Muscle layer of colon (tissue), 2 donors: ENCODE data around the gene TRIM52.

ENCODE experiments used
- H3K27ac ChIP-seq: one replicate; pipeline ENCODE4 v1.7.0; 2013; ENCODE audit warnings: low read depth, mild to moderate bottlenecking, low read length, moderate library complexity
- H3K27me3 ChIP-seq, 2 donors: one replicate each; pipeline ENCODE4 v1.7.0; 2013; ENCODE audit warnings: low read length in 2 of 2, mild to moderate bottlenecking in 2 of 2; ENCODE audit not compliant: insufficient read depth in 2 of 2, control insufficient read depth in 1 of 2
- H3K36me3 ChIP-seq: one replicate; pipeline ENCODE4 v1.7.0; 2013; ENCODE audit warnings: mild to moderate bottlenecking, low read length; ENCODE audit not compliant: insufficient read depth
- H3K4me1 ChIP-seq: one replicate; pipeline ENCODE4 v1.7.0; 2013; ENCODE audit warnings: mild to moderate bottlenecking, low read length; ENCODE audit not compliant: insufficient read depth
- H3K4me3 ChIP-seq, 2 donors: one replicate each; pipeline ENCODE4 v1.7.0; 2013; ENCODE audit warnings: low read length in 2 of 2, low read depth in 1 of 2, mild to moderate bottlenecking in 1 of 2, moderate library complexity in 1 of 2
- H3K9ac ChIP-seq: one replicate; pipeline ENCODE4 v1.7.0; 2013; ENCODE audit warnings: low read length
- H3K9me3 ChIP-seq: one replicate; pipeline ENCODE4 v1.7.0; 2013; ENCODE audit warnings: mild to moderate bottlenecking, low read length
- donor health status: abdominal sarcoma.
- donor health status: Adenocarcinoma of cecum.

TRIM52 gene

DNA sequence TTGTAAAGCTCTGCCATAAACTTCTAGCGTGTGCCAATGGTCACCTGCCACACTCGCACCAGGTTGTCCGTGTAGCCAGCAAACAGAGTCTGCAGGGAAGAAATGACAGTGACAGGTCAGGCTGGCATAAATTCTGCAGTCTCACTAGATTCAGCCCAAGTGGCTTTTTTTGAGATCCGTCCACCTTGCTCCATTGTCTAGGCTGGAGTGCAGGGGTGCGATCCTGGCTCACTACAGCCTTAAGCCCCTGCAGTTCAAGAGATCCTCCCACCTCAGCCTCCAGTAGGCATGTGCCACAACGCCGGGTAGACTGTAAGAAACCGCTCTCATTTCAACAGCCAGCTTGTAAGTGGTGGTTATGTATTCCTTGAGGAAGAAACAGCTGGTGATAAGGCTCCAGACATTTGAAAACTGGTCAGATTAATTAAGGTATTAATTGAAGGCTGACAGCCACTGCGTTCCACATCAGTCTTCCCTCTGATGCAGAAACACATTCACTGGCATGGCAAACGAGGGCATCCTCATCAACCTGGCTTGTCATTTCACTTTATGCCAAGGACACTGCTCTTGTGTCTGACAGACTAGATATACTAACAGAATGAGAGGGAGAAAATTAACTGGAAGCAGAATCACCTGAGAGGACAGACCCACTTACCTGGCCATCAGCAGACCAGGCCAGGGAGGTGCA is 23.8 kb downstream of the TRIM52 start:
- H3K9ac ChIP-seq: no peak overlapping the region
- peaks cover 86% of the 10 kb centered on the region for H3K36me3 ChIP-seq
- no peaks in the 10 kb centered on the region for H3K27me3 ChIP-seq
- peaks cover 10% of the 10 kb centered on the region for H3K4me1 ChIP-seq
- H3K9me3 ChIP-seq: no peaks in the 10 kb centered on the region
- no peak overlapping the region for H3K27ac ChIP-seq
- no peak overlapping the region for H3K4me3 ChIP-seq

DNA sequence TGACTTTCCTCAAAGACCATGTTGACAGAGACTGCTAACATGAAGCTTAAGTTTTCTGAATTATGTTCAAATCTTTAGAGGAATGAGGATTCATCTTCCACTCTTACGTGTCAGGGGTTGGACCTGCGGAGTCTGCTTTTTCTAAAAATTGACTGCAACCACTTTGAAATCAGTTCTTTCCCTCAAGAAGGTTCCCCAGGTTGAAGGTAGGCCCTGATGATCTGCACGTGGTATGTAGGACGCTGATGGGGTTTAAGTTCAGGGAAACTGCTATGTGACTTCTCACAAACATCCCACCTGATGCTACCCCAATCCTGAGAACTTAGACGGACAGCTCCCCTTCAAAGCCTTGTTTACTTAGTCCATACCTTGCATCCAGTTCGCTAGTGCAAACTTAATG is 24.5 kb downstream of the TRIM52 start:
- Histone ChIP-seq H3K9me3 (no peaks in the 10 kb centered on the region), H3K27ac (no peak overlapping the region), H3K4me1 (peaks cover 4% of the 10 kb centered on the region), H3K9ac (no peak overlapping the region), H3K27me3 (no peaks in the 10 kb centered on the region), H3K36me3 (peaks cover 86% of the 10 kb centered on the region), H3K4me3 (no peak overlapping the region)

DNA sequence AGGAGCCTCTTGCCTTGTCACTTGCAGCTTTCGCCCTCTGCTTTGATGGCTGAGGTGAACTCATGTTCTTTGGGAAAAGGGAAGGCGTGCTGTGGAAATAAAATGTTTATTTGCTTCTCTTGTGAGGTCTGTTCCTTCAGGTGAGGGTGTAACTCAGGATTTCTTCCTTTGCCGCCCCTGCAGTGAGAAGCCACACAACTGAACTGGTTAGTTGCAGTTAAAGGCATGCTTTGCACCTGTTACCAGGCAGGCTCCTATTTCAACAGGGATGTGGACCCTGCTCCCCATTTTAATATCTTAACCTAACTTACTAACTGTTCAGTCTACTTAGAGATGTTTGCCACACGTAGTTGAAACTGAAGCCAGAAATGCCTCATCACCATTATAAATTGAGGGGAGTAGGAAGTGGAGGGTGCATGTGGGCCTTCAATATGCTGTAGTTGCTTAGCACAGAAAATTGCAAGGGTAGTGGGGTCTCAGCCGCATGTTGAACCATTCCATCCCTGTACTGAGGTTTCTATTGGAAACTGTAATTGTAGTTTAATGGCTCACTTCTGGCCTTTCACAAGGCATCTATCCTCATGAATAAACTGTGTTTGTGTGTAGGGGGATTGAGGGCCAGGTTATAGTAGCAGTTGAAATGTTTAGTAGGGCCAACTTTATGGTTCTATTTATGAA is 25.1 kb downstream of the TRIM52 start:
- Histone ChIP-seq H3K4me1 (no peaks in the 10 kb centered on the region), H3K9ac (no peak overlapping the region), H3K27me3 (no peaks in the 10 kb centered on the region), H3K4me3 (no peak overlapping the region), H3K27ac (no peak overlapping the region), H3K9me3 (no peaks in the 10 kb centered on the region), H3K36me3 (peaks cover 86% of the 10 kb centered on the region)

DNA sequence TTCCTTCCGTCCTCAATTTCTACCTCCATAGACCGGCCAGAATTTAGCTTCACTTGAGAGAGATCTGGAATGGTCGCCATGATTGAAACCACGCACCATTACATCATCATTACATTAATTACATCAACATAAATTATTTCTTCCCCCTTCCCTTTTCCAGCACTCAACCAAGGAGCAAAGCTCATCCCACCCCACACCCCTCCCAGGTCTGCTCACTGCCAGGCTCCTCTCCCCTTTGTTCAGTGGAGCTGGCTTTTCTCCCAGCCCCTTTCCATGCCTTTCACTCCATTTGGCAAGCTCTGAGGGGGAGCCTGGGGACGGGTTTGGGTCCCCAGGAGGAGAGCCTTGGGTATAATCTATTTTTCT is 25.6 kb downstream of the TRIM52 start:
- H3K27ac ChIP-seq: no peak overlapping the region
- no peak overlapping the region for H3K9ac ChIP-seq
- H3K4me3 ChIP-seq: no peak overlapping the region
- H3K27me3 ChIP-seq: no peaks in the 10 kb centered on the region
- H3K9me3 ChIP-seq: no peaks in the 10 kb centered on the region
- peaks cover 86% of the 10 kb centered on the region for H3K36me3 ChIP-seq
- H3K4me1 ChIP-seq: no peaks in the 10 kb centered on the region

DNA sequence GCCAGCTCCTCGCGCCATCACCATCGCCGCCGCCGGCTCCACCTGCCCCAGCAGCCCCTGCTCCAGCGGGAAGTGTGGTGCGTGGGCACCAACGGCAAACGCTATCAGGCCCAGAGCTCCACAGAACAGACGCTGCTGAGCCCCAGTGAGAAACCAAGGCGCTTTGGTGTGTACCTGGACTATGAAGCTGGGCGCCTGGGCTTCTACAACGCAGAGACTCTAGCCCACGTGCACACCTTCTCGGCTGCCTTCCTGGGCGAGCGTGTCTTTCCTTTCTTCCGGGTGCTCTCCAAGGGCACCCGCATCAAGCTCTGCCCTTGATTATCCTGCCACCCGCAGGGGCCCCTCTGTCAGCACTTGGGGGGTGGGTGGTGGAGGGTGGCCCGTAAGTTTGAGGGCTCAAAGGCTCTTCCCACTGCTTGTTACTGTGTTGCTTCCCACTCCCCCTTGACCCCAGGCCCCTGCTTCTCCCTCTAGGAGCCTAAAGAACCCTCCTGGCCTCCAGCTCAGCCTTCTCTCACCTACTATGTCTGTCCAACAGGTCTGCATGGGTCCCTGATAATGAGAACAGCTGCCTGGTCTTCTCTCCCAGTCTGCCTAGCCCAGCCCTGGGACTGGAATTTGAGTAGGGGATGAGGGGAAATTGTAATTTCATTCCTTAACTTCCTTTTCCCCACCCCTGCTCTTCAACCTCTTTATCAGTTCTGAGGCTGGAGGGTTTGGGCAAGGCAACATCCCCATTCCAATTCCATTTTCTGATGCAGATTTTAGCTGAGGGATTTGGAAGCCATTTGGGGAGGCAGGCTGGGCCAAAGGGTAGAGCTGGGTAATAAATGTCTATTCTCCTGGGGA is 26.3 kb downstream of the TRIM52 start:
- H3K4me3 ChIP-seq: no peak overlapping the region
- H3K4me1 ChIP-seq: no peaks in the 10 kb centered on the region
- no peak overlapping the region for H3K9ac ChIP-seq
- H3K27me3 ChIP-seq: no peaks in the 10 kb centered on the region
- no peak overlapping the region for H3K27ac ChIP-seq
- peaks cover 85% of the 10 kb centered on the region for H3K36me3 ChIP-seq
- H3K9me3 ChIP-seq: no peaks in the 10 kb centered on the region

DNA sequence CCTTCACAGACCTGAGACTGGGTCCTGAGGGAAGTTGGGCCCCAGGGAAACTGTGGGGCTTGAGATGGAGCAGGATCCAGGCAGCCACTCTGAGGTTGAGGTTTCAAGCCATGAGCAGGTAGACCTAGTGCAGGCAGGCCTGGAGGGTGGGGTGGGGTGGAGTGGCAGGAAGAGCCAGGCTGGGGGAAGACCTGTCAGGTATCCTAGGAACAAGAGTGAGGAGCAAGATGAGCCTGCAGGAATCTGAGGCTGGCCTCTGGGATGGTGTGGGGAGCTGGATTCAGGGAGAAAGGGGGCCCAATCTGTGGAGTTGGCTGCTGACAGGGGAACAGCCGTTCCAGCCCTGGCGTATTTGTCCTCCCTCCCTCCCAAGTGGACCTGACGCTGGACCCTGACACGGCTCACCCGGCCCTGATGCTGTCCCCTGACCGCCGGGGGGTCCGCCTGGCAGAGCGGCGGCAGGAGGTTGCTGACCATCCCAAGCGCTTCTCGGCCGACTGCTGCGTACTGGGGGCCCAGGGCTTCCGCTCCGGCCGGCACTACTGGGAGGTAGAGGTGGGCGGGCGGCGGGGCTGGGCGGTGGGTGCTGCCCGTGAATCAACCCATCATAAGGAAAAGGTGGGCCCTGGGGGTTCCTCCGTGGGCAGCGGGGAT is 27.0 kb downstream of the TRIM52 start:
- no peaks in the 10 kb centered on the region for H3K27me3 ChIP-seq
- peaks cover 77% of the 10 kb centered on the region for H3K36me3 ChIP-seq
- no peak overlapping the region for H3K4me3 ChIP-seq
- H3K9me3 ChIP-seq: no peaks in the 10 kb centered on the region
- no peak overlapping the region for H3K27ac ChIP-seq
- H3K4me1 ChIP-seq: no peaks in the 10 kb centered on the region
- no peak overlapping the region for H3K9ac ChIP-seq

DNA sequence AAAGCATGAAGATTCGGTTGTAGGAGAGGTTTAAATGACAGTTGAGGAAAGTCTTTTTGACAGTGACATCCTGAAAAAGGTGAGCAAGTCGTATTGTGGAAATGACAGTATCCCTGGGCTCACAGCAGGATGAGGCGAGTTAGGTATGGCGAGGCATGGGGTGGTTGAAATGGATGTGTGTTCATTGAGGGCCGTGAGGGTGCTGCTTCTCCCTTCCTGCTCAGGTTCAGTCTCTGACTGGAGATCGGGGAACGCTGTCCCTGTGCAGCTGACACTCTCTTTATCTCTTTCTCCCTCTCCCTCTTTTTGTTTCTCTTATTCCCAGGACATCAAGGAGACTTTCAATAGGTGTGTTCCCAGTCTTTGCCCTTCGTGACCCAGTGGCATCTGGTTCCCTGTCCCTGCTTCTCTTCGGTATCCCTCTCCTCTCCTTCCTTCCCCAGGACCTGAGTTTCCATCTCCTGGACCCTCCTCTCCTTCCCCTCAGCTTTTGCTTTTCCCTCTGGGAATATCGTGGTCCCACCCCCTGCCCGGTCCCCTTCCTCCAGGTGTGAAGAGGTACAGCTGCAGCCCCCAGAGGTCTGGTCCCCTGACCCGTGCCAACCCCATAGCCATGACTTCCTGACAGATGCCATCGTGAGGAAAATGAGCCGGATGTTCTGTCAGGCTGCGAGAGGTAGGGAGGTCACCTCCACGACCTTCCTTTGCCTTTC is 27.7 kb downstream of the TRIM52 start:
- no peak overlapping the region for H3K9ac ChIP-seq

DNA sequence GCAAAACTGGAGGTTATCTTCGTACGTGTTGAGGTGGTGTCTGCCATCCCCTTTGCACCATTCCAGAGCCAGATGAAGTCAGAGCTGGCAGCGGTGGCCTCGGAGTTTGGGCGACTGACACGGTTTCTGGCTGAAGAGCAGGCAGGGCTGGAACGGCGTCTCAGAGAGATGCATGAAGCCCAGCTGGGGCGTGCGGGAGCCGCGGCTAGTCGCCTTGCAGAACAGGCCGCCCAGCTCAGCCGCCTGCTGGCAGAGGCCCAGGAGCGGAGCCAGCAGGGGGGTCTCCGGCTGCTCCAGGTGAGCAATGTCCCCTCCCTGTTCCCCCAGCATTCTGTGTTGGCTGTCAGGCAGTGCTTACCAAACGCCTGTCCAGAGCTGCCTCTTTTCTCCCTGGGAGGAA is 28.4 kb downstream of the TRIM52 start:
- no peak overlapping the region for H3K27ac ChIP-seq
- H3K9me3 ChIP-seq: no peaks in the 10 kb centered on the region
- no peak overlapping the region for H3K4me3 ChIP-seq
- no peaks in the 10 kb centered on the region for H3K27me3 ChIP-seq
- peaks cover 64% of the 10 kb centered on the region for H3K36me3 ChIP-seq
- no peak overlapping the region for H3K9ac ChIP-seq
- no peaks in the 10 kb centered on the region for H3K4me1 ChIP-seq

More for the DNA sequence above, 27.7 kb downstream of the TRIM52 start:
- Histone ChIP-seq H3K27me3 (no peaks in the 10 kb centered on the region), H3K36me3 (peaks cover 70% of the 10 kb centered on the region), H3K4me3 (no peak overlapping the region), H3K9me3 (no peaks in the 10 kb centered on the region), H3K27ac (no peak overlapping the region), H3K4me1 (no peaks in the 10 kb centered on the region)

DNA sequence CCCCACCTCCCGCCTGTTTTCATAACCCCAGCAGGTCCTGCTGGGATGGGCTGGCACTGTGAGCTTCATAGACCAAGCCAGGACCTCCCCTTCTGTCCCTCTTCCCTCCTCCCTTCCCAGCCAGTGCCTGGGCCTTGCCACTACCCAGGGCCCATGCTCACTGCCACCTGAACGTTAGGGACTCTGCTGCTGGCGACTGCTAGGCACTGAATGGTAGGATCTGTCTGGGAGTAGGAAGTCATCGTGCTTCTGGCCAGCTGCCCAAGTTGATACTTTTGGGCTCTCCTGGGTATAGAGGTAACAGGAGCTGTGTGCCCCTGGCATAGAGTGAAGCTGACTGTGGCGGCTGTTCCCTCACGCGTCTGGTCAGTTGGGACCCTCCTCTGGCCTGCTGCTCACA is 29.5 kb downstream of the TRIM52 start:
- peaks cover 52% of the 10 kb centered on the region for H3K36me3 ChIP-seq
- H3K4me1 ChIP-seq: no peaks in the 10 kb centered on the region
- no peaks in the 10 kb centered on the region for H3K9me3 ChIP-seq
- no peaks in the 10 kb centered on the region for H3K27me3 ChIP-seq
- H3K4me3 ChIP-seq: no peak overlapping the region
- H3K27ac ChIP-seq: no peak overlapping the region
- no peak overlapping the region for H3K9ac ChIP-seq

DNA sequence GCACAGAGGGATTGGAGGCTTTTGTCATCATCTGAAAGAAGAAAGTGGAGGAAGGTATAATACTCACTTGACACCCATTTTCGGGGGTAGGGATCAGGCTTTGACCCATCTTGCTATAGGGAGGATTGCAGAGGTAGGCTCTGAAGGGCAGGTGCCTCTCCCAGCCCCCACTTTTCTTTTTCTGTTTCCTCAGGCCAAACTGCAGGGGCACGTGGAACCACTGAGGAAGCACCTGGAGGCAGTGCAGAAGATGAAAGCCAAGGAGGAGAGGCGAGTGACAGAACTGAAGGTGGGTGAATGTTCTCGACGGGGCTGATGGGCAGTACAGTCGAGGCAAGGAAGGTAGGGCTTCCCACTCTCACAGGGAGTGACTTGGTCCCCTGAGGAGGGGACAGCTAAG is 30.4 kb downstream of the TRIM52 start:
- H3K36me3 ChIP-seq: peaks cover 43% of the 10 kb centered on the region
- no peaks in the 10 kb centered on the region for H3K4me1 ChIP-seq
- H3K27ac ChIP-seq: no peak overlapping the region
- no peaks in the 10 kb centered on the region for H3K9me3 ChIP-seq
- no peaks in the 10 kb centered on the region for H3K27me3 ChIP-seq
- H3K9ac ChIP-seq: no peak overlapping the region
- H3K4me3 ChIP-seq: no peak overlapping the region

DNA sequence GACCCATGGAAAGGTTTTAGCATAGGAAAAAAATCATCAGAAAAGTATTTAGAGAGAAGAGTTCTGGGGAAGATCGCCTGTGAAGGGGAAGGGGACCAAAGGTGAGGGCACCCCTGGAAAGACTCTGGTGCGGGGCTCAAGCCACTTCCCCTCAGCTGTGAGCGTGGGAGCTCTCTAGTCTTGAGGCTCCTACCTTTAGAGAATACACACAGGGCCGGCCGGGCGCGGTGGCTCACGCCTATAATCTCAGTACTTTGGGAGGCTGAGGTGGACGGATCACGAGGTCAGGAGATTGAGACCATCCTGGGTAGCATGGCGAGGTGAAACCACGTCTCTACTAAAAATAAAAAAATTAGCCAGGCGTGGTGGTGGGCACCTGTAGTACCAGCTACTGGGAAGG is 30.9 kb downstream of the TRIM52 start:
- Histone ChIP-seq H3K27ac (no peak overlapping the region), H3K27me3 (no peaks in the 10 kb centered on the region), H3K4me1 (peaks cover 3% of the 10 kb centered on the region), H3K4me3 (no peak overlapping the region), H3K36me3 (peaks cover 38% of the 10 kb centered on the region), H3K9ac (no peak overlapping the region), H3K9me3 (no peaks in the 10 kb centered on the region)
